Breast epithelium (tissue), 3 donors: ENCODE data around the gene NELL1.

Experiments used
- CTCF ChIP-seq, 3 donors: fragments of 450-650 bp; IDR thresholded peaks; one replicate each; pipeline ENCODE4 v1.5.1; 2016 to 2017; ENCODE audit warnings: antibody characterized with exemption in 3 of 3, mild to moderate bottlenecking in 3 of 3, moderate library complexity in 3 of 3
- POLR2A ChIP-seq: fragments of 450-650 bp; IDR thresholded peaks from one replicate; pipeline ENCODE4 v1.6.1; 2016; ENCODE audit warnings: antibody characterized with exemption, mild to moderate bottlenecking, moderate library complexity

- TF ChIP-seq CTCF (IDR thresholded peaks at IDR 0.05) (no peak), POLR2A (no peak)
Observed at GRCh38 chr11:21460082-21460481, 790.7 kb downstream of the NELL1 start.
